NT2/D1 (cell line): ENCODE results near the gene SLC7A6.

Source experiments
- SUZ12 ChIP-seq: IDR thresholded peaks from 2 replicates; pipeline ENCODE4 v1.6.1; 2011; ENCODE audit not compliant: insufficient read length, insufficient read depth; ENCODE audit errors: extremely low read depth
- YY1 ChIP-seq: IDR thresholded peaks from 2 replicates; pipeline ENCODE4 v1.6.1; 2011; ENCODE audit not compliant: insufficient read length, insufficient read depth
- ZNF274 ChIP-seq: IDR thresholded peaks from 2 replicates; pipeline ENCODE4 v1.6.1; 2011; ENCODE audit warnings: mild to moderate bottlenecking, low read depth, low read length

GRCh38 chr16:68238029-68238345, 26.3 kb upstream of the SLC7A6 start:
- TF ChIP-seq ZNF274 (no peak), SUZ12 (no peak), YY1 (no peak)
